ENCODE data around the gene CTNNBL1. TPM values are rescaled to one million over a fixed set of nuclear protein-coding genes. Genes with fewer than 3 reads are reported as not detected.
"Not testable (repeated sequence)": the region's sequence is repeated elsewhere in the genome, so short reads cannot be mapped to it uniquely, and the experiment has no call there.

CTNNBL1 gene
- total RNA-seq, 1 donor from 2014 or later: 52.9 TPM

GRCh38 chr20:37677969-37678861 lies 15.6 kb upstream of the CTNNBL1 start:
- no peak for DNase-seq (ENCODE audit: low spot score)

- not testable (repeated sequence) for DNase-seq (ENCODE audit: low spot score)
These were observed 14.1 kb upstream of the CTNNBL1 start for GRCh38 chr20:37679751-37680150.

- no peak for DNase-seq (ENCODE audit: low spot score)
These were observed 13.4 kb upstream of the CTNNBL1 start for GRCh38 chr20:37680420-37680819.

GRCh38 chr20:37681384-37682112 lies 12.3 kb upstream of the CTNNBL1 start:
- no peak for DNase-seq (ENCODE audit: low spot score)

- not testable (repeated sequence) for DNase-seq (ENCODE audit: low spot score)
These were observed 10.7 kb upstream of the CTNNBL1 start for GRCh38 chr20:37683146-37683545.

GRCh38 chr20:37686762-37687477 lies 6.9 kb upstream of the CTNNBL1 start:
- DNase-seq (ENCODE audit: low spot score): no peak

GRCh38 chr20:37687478-37687805 lies 6.4 kb upstream of the CTNNBL1 start:
- DNase-seq (ENCODE audit: low spot score): no peak

GRCh38 chr20:37688093-37688492 lies 5.7 kb upstream of the CTNNBL1 start:
- DNase-seq (ENCODE audit: low spot score): no peak

- DNase-seq (ENCODE audit: low spot score): no peak
These were observed 3.0 kb upstream of the CTNNBL1 start for GRCh38 chr20:37690626-37691369.

GRCh38 chr20:37692459-37693166 lies 1.2 kb upstream of the CTNNBL1 start:
- no peak for DNase-seq (ENCODE audit: low spot score)

- DNase-seq (ENCODE audit: low spot score): no peak
These were observed 592 bp upstream of the CTNNBL1 start for GRCh38 chr20:37693242-37693634.

GRCh38 chr20:37695684-37696342 lies 2.0 kb downstream of the CTNNBL1 start:
- DNase-seq (ENCODE audit: low spot score): no peak

- DNase-seq (ENCODE audit: low spot score): no peak
These were observed 3.5 kb downstream of the CTNNBL1 start for GRCh38 chr20:37697314-37697713.

GRCh38 chr20:37699202-37699601 lies 5.4 kb downstream of the CTNNBL1 start:
- DNase-seq (ENCODE audit: low spot score): no peak

GRCh38 chr20:37700301-37700700 lies 6.5 kb downstream of the CTNNBL1 start:
- DNase-seq (ENCODE audit: low spot score): no peak

- DNase-seq (ENCODE audit: low spot score): not testable (repeated sequence)
These were observed 7.8 kb downstream of the CTNNBL1 start for GRCh38 chr20:37701676-37702075.

GRCh38 chr20:37702403-37703034 lies 8.7 kb downstream of the CTNNBL1 start:
- DNase-seq (ENCODE audit: low spot score): no peak

- no peak for DNase-seq (ENCODE audit: low spot score)
These were observed 9.4 kb downstream of the CTNNBL1 start for GRCh38 chr20:37703035-37703845.

- DNase-seq (ENCODE audit: low spot score): no peak
These were observed 11.1 kb downstream of the CTNNBL1 start for GRCh38 chr20:37704955-37705354.

Measured in ureter (tissue), 1 donor.